GM23338 (cell line): ENCODE data around the gene LUZP2. TPM values are rescaled to one million over a fixed set of nuclear protein-coding genes. Genes with fewer than 3 reads are reported as not detected.

Experiments
- ATAC-seq: fragments of 200-7000 bp; cut with Tn5 transposase; 3 replicates; pipeline ENCODE4 v1.9.1; 2020
- DNase-seq: peaks from one replicate; pipeline ENCODE4 v3.0.0-alpha.2; 2015; ENCODE audit warnings: low spot score
- H2AFZ ChIP-seq: fragments of 200-600 bp; sonication (generic); 2 replicates; pipeline ENCODE4 v1.8.0; 2016; ENCODE audit warnings: antibody characterized with exemption, mild to moderate bottlenecking, moderate library complexity
- H3F3A ChIP-seq: fragments of 200-600 bp; sonication (generic); replicated peaks from 2 replicates; pipeline ENCODE4 v1.8.0; 2017; ENCODE audit warnings: antibody characterized with exemption, mixed run types, low read depth
- H3K27ac ChIP-seq: fragments of 200-600 bp; sonication (generic); 2 replicates; pipeline ENCODE4 v1.6.1; 2016; ENCODE audit warnings: low read depth
- H3K27me3 ChIP-seq: fragments of 200-600 bp; sonication (generic); 2 replicates; pipeline ENCODE4 v1.8.0; 2016; ENCODE audit warnings: mild to moderate bottlenecking, mixed run types, moderate library complexity; ENCODE audit not compliant: insufficient read depth
- H3K36me3 ChIP-seq: fragments of 200-600 bp; sonication (generic); 2 replicates; pipeline ENCODE4 v1.8.0; 2016; ENCODE audit warnings: mild to moderate bottlenecking; ENCODE audit not compliant: insufficient read depth
- H3K4me1 ChIP-seq: fragments of 200-600 bp; sonication (generic); 2 replicates; pipeline ENCODE4 v1.8.0; 2016; ENCODE audit warnings: mild to moderate bottlenecking, moderate library complexity; ENCODE audit not compliant: insufficient read depth
- H3K4me2 ChIP-seq: fragments of 200-600 bp; sonication (generic); 2 replicates; pipeline ENCODE4 v1.7.1; 2017; ENCODE audit warnings: mixed run types
- H3K4me3 ChIP-seq: fragments of 200-600 bp; sonication (generic); 2 replicates; pipeline ENCODE4 v1.6.1; 2016; ENCODE audit warnings: mixed run types
- H3K79me2 ChIP-seq: fragments of 200-600 bp; sonication (generic); replicated peaks from 2 replicates; pipeline ENCODE4 v1.8.0; 2017; ENCODE audit warnings: mild to moderate bottlenecking; ENCODE audit not compliant: insufficient read depth
- H3K9me2 ChIP-seq: fragments of 200-600 bp; sonication (generic); 2 replicates; pipeline ENCODE4 v1.8.0; 2017; ENCODE audit not compliant: insufficient read depth
- H4K20me1 ChIP-seq: fragments of 200-600 bp; sonication (generic); replicated peaks from 2 replicates; pipeline ENCODE4 v1.8.0; 2017; ENCODE audit warnings: mild to moderate bottlenecking; ENCODE audit not compliant: insufficient read depth
- H3K27ac Mint-ChIP-seq: 2 replicates; pipeline ENCODE4 v1.8.0; 2020; ENCODE audit warnings: inconsistent platforms, mild to moderate bottlenecking, moderate library complexity, mixed read lengths
- H3K27me3 Mint-ChIP-seq: 3 replicates; pipeline ENCODE4 v1.8.0; 2022; ENCODE audit warnings: low read depth, mild to moderate bottlenecking, moderate library complexity, mixed read lengths, inconsistent platforms; ENCODE audit not compliant: insufficient read depth, poor library complexity
- H3K36me3 Mint-ChIP-seq: 3 replicates; pipeline ENCODE4 v1.8.0; 2021; ENCODE audit warnings: low read depth, mild to moderate bottlenecking, inconsistent platforms, moderate library complexity, mixed read lengths
- H3K4me1 Mint-ChIP-seq: 3 replicates; pipeline ENCODE4 v1.8.0; 2020; ENCODE audit warnings: mild to moderate bottlenecking, inconsistent platforms, mixed read lengths
- H3K4me3 Mint-ChIP-seq: 3 replicates; pipeline ENCODE4 v1.8.0; 2021; ENCODE audit warnings: moderate library complexity, mild to moderate bottlenecking, inconsistent platforms, mixed read lengths
- H3K9me3 Mint-ChIP-seq: 3 replicates; pipeline ENCODE4 v1.8.0; 2020; ENCODE audit warnings: moderate library complexity, mild to moderate bottlenecking, inconsistent platforms, mixed read lengths
- CREB1 ChIP-seq: fragments of 250-450 bp; sonication (Bioruptor Pico); IDR thresholded peaks from 2 replicates; pipeline ENCODE4 v1.5.0; 2020; ENCODE audit warnings: low read depth, mild to moderate bottlenecking, moderate library complexity
- ETS1 ChIP-seq: IDR thresholded peaks from 2 replicates; pipeline ENCODE4 v1.6.1; 2016; ENCODE audit warnings: antibody characterized with exemption
- EZH2 ChIP-seq: fragments of 200-600 bp; sonication (generic); IDR thresholded peaks from one replicate; pipeline ENCODE4 v1.8.0; 2017; ENCODE audit warnings: antibody characterized with exemption, mild to moderate bottlenecking, low read depth; ENCODE audit not compliant: unreplicated experiment
- EZH2phosphoT487 ChIP-seq: fragments of 200-600 bp; sonication (generic); IDR thresholded peaks from one replicate; pipeline ENCODE4 v1.8.1; 2018; ENCODE audit warnings: antibody characterized with exemption; ENCODE audit not compliant: unreplicated experiment
- JUNB ChIP-seq: IDR thresholded peaks from one replicate; pipeline ENCODE4 v1.6.1; 2016; ENCODE audit warnings: antibody characterized with exemption; ENCODE audit not compliant: unreplicated experiment
- NANOG ChIP-seq: IDR thresholded peaks from 2 replicates; pipeline ENCODE4 v1.6.1; 2016; ENCODE audit warnings: antibody characterized with exemption, borderline replicate concordance
- REST ChIP-seq: IDR thresholded peaks from one replicate; pipeline ENCODE4 v1.6.1; 2018; ENCODE audit warnings: antibody characterized with exemption; ENCODE audit not compliant: unreplicated experiment
- STAT1 ChIP-seq: IDR thresholded peaks from one replicate; pipeline ENCODE4 v1.6.1; 2016; ENCODE audit warnings: antibody characterized with exemption; ENCODE audit not compliant: unreplicated experiment
- ZNF114 ChIP-seq: fragments of 250-450 bp; sonication (Bioruptor Pico); IDR thresholded peaks from 2 replicates; pipeline ENCODE4 v1.5.0; 2020; ENCODE audit warnings: mild to moderate bottlenecking, moderate library complexity
- ZNF331 ChIP-seq: fragments of 250-450 bp; sonication (Bioruptor Pico); IDR thresholded peaks from 2 replicates; pipeline ENCODE4 v1.5.0; 2020; ENCODE audit warnings: low read depth, mild to moderate bottlenecking, moderate library complexity
- ZNF462 ChIP-seq: fragments of 250-450 bp; sonication (Bioruptor Pico); IDR thresholded peaks from 2 replicates; pipeline ENCODE4 v1.5.0; 2020; ENCODE audit warnings: mild to moderate bottlenecking, moderate library complexity
- polyA plus RNA-seq: library from polyadenylated mRNA; unstranded; fragments of >200 nt; fragmentation: Nextera tagmentation; extraction: Ambion mirVana; gene quantifications from 2 replicates; pipeline ENCODE4 v1.2.1, GENCODE V29; 2016
- total RNA-seq: library from RNA; depleted of rRNA; stranded (reverse); fragments of >200 nt; shearing (Covaris generic); gene quantifications from 2 replicates; pipeline ENCODE4 v1.2.3, GENCODE V29; 2014

LUZP2 gene
- total and polyA plus RNA-seq, 2 experiments from 2014 or later: 2.0 to 9.2 TPM

- TF ChIP-seq ETS1: no peak
- no peak for TF ChIP-seq NANOG
- TF ChIP-seq JUNB: no peak
- TF ChIP-seq STAT1: no peak
- TF ChIP-seq ZNF114 (CRISPR knock-in tag): no peak
- TF ChIP-seq ZNF331: no peak
Measured at GRCh38 chr11:24678703-24679348, 182.0 kb downstream of the LUZP2 start (continued).

- no peaks in the 10 kb centered on the region for H4K20me1 ChIP-seq
- H3K4me3 ChIP-seq: no peak overlapping the region
- peak overlapping the region; percentile 87 for H3K27ac Mint-ChIP-seq
- H3K4me2 ChIP-seq: peak overlapping the region; percentile 51; the same call in 1 of the 2 replicates
- H3F3A ChIP-seq: no peaks in the 10 kb centered on the region
- H3K4me3 Mint-ChIP-seq: 0 out of 3 replicates have a peak overlapping the region, but pooled peaks have one; percentile 1
- H3K36me3 Mint-ChIP-seq: no peaks in the 10 kb centered on the region
- no peaks in the 10 kb centered on the region for H3K36me3 ChIP-seq
- peak; percentile 96 for ATAC-seq
- H3K27me3 ChIP-seq: no peaks in the 10 kb centered on the region
- H3K9me3 Mint-ChIP-seq: no peaks in the 10 kb centered on the region
- peak overlapping the region; percentile 87 for H3K27ac ChIP-seq
- H3K27me3 Mint-ChIP-seq: peaks cover 4% of the 10 kb centered on the region
- no peak overlapping the region for H2AFZ ChIP-seq
- peak; percentile 62 for DNase-seq
- TF ChIP-seq CREB1: no peak; the same call in 1 of the 2 replicates
- no peak for TF ChIP-seq EZH2phosphoT487
- no peak for TF ChIP-seq EZH2
- TF ChIP-seq ZNF114 (CRISPR knock-in tag): no peak
- TF ChIP-seq ETS1: no peak
- TF ChIP-seq ZNF462 (CRISPR knock-in tag): peak; percentile 82
- TF ChIP-seq JUNB: no peak
- TF ChIP-seq REST: no peak
- no peak for TF ChIP-seq ZNF331
- peak; percentile 50 for TF ChIP-seq NANOG
- H3K79me2 ChIP-seq: no peaks in the 10 kb centered on the region
- H3K4me1 Mint-ChIP-seq: peaks cover 29% of the 10 kb centered on the region
- peaks cover 23% of the 10 kb centered on the region for H3K4me1 ChIP-seq
- H3K9me2 ChIP-seq: no peaks in the 10 kb centered on the region
Measured at GRCh38 chr11:24679821-24680351, 183.0 kb downstream of the LUZP2 start.
